Adrenal gland (tissue), 12 donors: ENCODE measurements around the gene GPSM1. TPM values are rescaled to one million over a fixed set of nuclear protein-coding genes. Genes with fewer than 3 reads are reported as not detected.

Source experiments
- DNase-seq, 7 donors: peaks; one replicate each; pipeline ENCODE4 v3.0.0-alpha.2; 2019 to 2020
- H3K27ac ChIP-seq, 5 donors: fragments of 200-600 bp; sonication (generic) in 4 of 5; 1 replicate in 3 of 5; 2 replicates in 2 of 5; pipeline versions ENCODE4 v1.5.1 to v1.8.0; 2016 to 2020; ENCODE audit warnings: mild to moderate bottlenecking in 1 of 5
- H3K27me3 ChIP-seq: fragments of 200-600 bp; 2 replicates; pipeline ENCODE4 v1.8.0; 2021
- H3K36me3 ChIP-seq, 2 donors: fragments of 200-600 bp; replicated peaks in 1 of 2; 1 replicate in 1 of 2; 2 replicates in 1 of 2; pipeline versions ENCODE4 v1.5.1 to v1.8.0; 2018 to 2022
- H3K4me1 ChIP-seq, 2 donors: fragments of 200-600 bp; replicated peaks in 1 of 2; 1 replicate in 1 of 2; 2 replicates in 1 of 2; pipeline versions ENCODE4 v1.5.1 to v1.8.0; 2018 to 2021
- H3K4me3 ChIP-seq, 4 donors: fragments of 200-600 bp; sonication (generic) in 3 of 4; one replicate each; pipeline ENCODE4 v1.5.1; 2016 to 2018
- H3K9me3 ChIP-seq, 3 donors: fragments of 200-600 bp; sonication (generic) in 1 of 3; replicated peaks in 1 of 3; 1 replicate in 2 of 3; 2 replicates in 1 of 3; pipeline versions ENCODE4 v1.5.1 to v1.8.0; 2016 to 2021
- CTCF ChIP-seq, 6 experiments: fragments of 450-650 bp in 4 of 6; fragments of 200-600 bp in 2 of 6; sonication (generic) in 1 of 6; IDR thresholded peaks; 1 replicate in 5 of 6; 2 replicates in 1 of 6; pipeline versions ENCODE4 v1.5.1 to v1.8.0; 2016 to 2021; ENCODE audit warnings: antibody characterized with exemption in 6 of 6, mild to moderate bottlenecking in 2 of 6, moderate library complexity in 1 of 6
- POLR2A ChIP-seq, 2 donors: fragments of 450-650 bp; IDR thresholded peaks; one replicate each; pipeline ENCODE4 v1.6.1; 2017; ENCODE audit warnings: antibody characterized with exemption in 2 of 2, mild to moderate bottlenecking in 2 of 2, moderate library complexity in 1 of 2
- WGBS, 4 donors: extraction: QIAGEN DNeasy Blood & Tissue Kit in 2 of 4; methylation state at CpG; one replicate each; pipeline versions ENCODE4 v1.1.5 to v1.1.7; 2013 to 2017; 5-methylcytosine and 5-hydroxymethylcytosine counted together
- intact Hi-C, 2 donors: fragments of 100-400 bp; cut with DNase I; formaldehyde crosslinking; loops; one replicate each; pipeline versions ENCODE4 v1.14.1 to v1.15.0; 2022 to 2023
- polyA plus RNA-seq, 3 donors: library from polyadenylated mRNA; stranded (reverse); fragments of 200-250 nt in 2 of 3; fragments of 350-450 nt in 1 of 3; fragmentation: Illumina TruSeq in 1 of 3; extraction: RNeasy Lipid Tissue Mini Kit (QIAGEN cat#74804) in 1 of 3; gene quantifications; one replicate each; pipeline ENCODE4 v1.2.3, GENCODE V29; 2013 to 2014
- total RNA-seq, 9 donors: library from RNA; depleted of rRNA in 4 of 9; stranded (reverse); fragments of >200 nt in 4 of 9; fragments of 120-200 nt in 1 of 9; fragmentation: NEBNext Ultra II Directional in 1 of 9; extraction: Animal tissue kit (Norgen Biotek cat#: 25700) in 1 of 9; gene quantifications; one replicate each; pipeline versions ENCODE4 v1.1.0 to v1.2.4, GENCODE V29; 2013 to 2023
- donor health status: healthy with polysubstance abuse.
- donor health status: Bipolar disorder and iron deficiency.
- donor health status: DM: yes; HTN: yes; CAD: no.
- donor health status: DM: no; HTN: no; CAD: no.
- donor health status: DM: no; HTN: no; CAD: no.
- donor health status: DM: yes; HTN: yes; CAD: no.

GPSM1 gene
- total and polyA plus RNA-seq, 12 donors, result 2.9 to 50.4 (median 17.2) TPM

DNA sequence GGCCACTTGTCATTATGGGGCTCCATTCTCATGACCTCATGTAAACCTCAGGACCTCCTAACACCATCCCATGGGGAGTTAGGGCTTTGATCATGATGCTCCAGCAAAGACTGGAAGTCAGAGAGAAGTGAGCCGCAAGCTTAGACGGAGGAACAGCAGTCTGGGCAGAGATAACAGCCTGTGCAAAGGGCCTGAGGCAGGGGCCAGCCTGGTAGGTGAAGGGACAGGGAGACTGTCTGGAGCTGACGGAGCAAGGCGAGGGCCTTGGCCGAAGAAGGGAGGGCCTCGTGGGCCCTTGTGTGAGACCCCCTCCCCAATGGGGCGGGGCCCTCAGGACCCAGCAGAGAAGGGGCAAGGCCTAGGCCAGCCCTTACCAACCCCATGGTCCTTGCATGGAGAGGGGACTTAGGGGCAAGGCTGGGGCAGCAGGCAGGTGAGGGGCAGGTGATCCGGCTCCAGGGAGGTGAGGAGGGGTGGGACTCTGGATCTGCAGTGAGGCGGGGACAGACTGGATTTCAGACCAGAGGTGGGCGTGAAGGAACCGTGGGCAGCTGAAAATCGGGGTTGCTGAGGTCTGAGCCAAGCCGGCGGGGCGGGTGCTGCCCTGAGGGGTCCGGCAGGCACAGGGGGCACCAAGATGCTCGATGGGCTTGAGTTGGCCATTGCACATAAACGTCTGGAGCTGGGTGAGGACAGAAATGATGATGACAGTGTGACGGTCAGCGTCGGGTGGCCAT, 17.4 kb downstream of the GPSM1 start:
- no peaks in the 10 kb centered on the region for H3K36me3 ChIP-seq
- no peak for TF ChIP-seq CTCF (IDR thresholded peaks at IDR 0.05)
- TF ChIP-seq POLR2A (IDR thresholded peaks at IDR 0.05), result no peak
- no peak for DNase-seq
- H3K27ac ChIP-seq, result peak overlapping the region in 2 of 5 donors; percentile 49 to 75
- no peaks in the 10 kb centered on the region for H3K27me3 ChIP-seq
- no peaks in the 10 kb centered on the region for H3K9me3 ChIP-seq
- intact Hi-C loops, result no loop called here
- peaks cover 16 to 45% of the 10 kb centered on the region in 2 donors for H3K4me1 ChIP-seq
- 77 to 88% (median 81%) methylated on average over 10 to 21 of the region's 21 CpGs for WGBS, 4 donors
- no peak overlapping the region for H3K4me3 ChIP-seq

DNA sequence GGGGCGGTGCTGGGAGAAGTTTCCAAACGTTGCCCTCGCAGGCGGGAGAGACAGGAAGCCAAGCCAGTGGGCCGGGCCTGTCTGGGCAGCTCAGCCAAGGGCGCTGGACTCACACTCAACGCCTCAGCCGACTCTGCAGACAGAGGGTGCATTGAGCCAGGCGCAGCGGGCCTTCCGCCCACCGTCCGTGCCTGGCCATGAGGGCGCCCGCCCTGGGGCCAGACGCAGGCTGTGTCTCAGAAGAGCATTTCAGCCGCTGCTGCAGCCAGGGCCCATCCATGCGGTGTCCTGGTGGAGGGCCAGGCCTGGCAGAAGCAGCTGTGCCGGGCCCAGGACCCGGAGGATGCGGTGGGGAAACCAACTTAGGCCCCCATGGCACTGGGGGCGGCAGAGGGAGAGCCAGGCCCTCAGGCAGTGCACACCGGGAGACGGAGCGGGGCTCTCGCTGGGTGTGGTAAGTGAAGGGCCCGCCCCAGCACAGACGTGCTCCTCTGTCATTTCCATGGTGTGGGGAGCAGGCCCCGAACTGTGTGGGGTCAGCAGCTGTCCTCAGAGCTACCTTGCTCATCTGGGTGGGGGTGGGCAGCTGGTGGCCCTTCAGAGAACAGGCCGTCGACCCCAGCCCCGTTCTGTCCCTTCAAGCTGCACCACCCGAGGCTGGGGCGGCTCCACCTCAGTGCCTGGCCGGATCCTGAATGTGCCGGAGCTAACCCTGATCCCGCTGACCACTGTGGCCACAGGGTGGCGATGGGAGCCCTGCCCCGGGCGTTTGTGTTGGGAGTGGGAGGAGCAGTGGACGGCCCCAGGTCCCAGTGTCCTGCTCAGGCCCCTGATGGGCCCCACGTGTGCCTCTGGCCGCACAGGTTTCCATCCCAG, 18.2 kb downstream of the GPSM1 start:
- DNase-seq, result peak in 6 of 7 donors; percentile 52 to 82 (median 72)
- H3K27ac ChIP-seq, result peak overlapping the region in 2 of 5 donors; percentile 49 to 75

GRCh38 chr9:136346157-136346481, 18.8 kb downstream of the GPSM1 start:
- TF ChIP-seq CTCF (IDR thresholded peaks at IDR 0.05) (peak in 1 of 6 experiments; percentile 0), POLR2A (IDR thresholded peaks at IDR 0.05) (no peak)
- H3K9me3 ChIP-seq, result no peaks in the 10 kb centered on the region
- 55 to 62% (median 59%) methylated on average over 10 of the region's 10 CpGs; no CpG with 5 or more reads in 1 of the 4 donors for WGBS, 4 donors
- no peaks in the 10 kb centered on the region for H3K36me3 ChIP-seq
- no peak for DNase-seq
- H3K4me3 ChIP-seq, result no peak overlapping the region
- H3K27ac ChIP-seq, result peak overlapping the region in 2 of 5 donors; percentile 49 to 75
- intact Hi-C loops, result no loop called here
- peaks cover 16 to 43% of the 10 kb centered on the region in 2 donors for H3K4me1 ChIP-seq
- no peaks in the 10 kb centered on the region for H3K27me3 ChIP-seq

More for the DNA sequence above, 18.2 kb downstream of the GPSM1 start:
- H3K36me3 ChIP-seq, result no peaks in the 10 kb centered on the region
- intact Hi-C loops, result no loop called here
- H3K9me3 ChIP-seq, result no peaks in the 10 kb centered on the region
- WGBS, 4 donors, result 57 to 61% (median 60%) methylated on average over 2 to 43 of the region's 43 CpGs
- no peak overlapping the region for H3K4me3 ChIP-seq
- peaks cover 16 to 45% of the 10 kb centered on the region in 2 donors for H3K4me1 ChIP-seq
- TF ChIP-seq POLR2A (IDR thresholded peaks at IDR 0.05), result no peak
- TF ChIP-seq CTCF (IDR thresholded peaks at IDR 0.05), result peak; percentile 12 to 56 (median 44)
- H3K27me3 ChIP-seq, result no peaks in the 10 kb centered on the region

DNA sequence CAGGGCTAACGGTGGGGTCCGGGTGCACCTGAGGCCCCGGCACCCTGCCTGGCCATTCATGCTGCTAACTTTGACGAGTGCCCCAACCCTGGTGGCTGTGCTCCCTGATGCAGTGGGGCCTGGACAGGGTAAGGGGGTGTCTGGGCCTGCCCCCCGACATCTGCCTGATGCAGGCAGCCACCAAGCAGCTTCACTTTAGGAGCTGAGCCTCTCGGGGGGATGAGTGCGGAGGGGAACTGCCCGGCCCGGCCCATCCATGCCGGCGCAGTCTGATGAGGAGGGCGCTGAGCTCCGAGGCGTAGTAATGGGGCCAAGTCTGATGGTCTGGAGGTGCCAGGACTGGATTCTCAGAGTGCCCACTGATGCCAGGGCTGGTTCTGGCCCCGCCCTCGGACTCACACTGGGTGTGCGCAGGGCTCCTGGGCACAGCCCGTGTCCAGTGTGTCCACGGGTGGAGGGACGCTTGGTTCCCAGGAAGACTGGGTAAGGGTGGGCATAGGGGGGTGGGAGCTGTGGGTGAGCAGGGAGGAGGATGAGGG, 19.7 kb downstream of the GPSM1 start:
- Histone ChIP-seq H3K27ac (no peak overlapping the region), H3K36me3 (no peaks in the 10 kb centered on the region), H3K27me3 (no peaks in the 10 kb centered on the region), H3K9me3 (no peaks in the 10 kb centered on the region), H3K4me1 (peaks cover 16 to 34% of the 10 kb centered on the region in 2 donors), H3K4me3 (no peak overlapping the region)
- 71 to 85% (median 82%) methylated on average over 6 to 20 of the region's 20 CpGs for WGBS, 4 donors
- DNase-seq, result no peak
- intact Hi-C loops, result no loop called here
- TF ChIP-seq POLR2A (IDR thresholded peaks at IDR 0.05) (no peak), CTCF (IDR thresholded peaks at IDR 0.05) (no peak)
